NCI-H146 treated with DMSO at 0.1 percent for 48 hours (cell line): ENCODE data around the gene YARS2.

Experiments
- DNase-seq: peaks from one replicate; lab custom pipeline; 2025; ENCODE audit not compliant: unreplicated experiment; lab: John Stamatoyannopoulos, UW

YARS2 gene

DNA sequence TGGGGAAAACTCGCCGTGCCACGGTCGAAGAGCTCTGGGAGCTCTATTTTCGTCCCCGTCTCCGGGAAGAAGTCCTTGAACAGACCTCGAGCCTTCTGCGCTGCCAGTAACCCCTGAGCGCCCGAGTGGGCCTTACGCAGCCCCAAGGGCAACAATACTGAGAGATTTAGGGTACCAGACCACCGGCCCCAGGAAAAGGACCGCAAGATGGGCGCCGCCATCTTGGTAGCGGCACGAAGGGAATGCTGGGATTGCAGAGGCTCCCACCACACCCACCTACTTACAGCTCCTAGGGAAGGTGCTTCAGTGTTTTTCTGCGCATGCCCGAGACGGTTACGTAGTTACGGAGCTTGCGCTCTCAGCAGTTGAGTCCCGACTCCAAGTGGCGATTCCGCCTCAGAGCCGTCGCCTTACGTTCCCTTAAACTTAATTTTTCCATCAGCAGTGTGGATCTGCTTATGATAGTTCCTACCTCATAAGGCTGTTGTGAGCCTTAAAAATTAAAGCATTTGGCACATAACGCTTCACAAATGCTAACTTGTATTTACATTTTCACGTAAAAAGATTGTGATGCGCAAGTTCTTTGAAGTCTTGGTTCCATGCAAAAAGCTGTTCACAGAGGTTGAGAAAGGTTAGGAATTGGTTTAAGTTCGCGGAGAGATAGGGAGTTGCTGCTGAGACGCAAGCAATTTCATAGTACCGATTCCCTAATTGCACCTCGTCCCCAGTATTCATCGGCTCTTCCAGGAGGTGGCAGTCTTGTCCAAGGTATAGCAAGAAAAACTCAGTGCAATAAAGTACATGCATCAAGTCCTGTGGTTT is at the start of gene YARS2:
Gene YARS2, minus strand, starts transcription at position 244 of the 822 bp plus-strand sequence. Its CDS starts 23 bp downstream, at position 221.
- DNase-seq = peak; percentile 98

DNA sequence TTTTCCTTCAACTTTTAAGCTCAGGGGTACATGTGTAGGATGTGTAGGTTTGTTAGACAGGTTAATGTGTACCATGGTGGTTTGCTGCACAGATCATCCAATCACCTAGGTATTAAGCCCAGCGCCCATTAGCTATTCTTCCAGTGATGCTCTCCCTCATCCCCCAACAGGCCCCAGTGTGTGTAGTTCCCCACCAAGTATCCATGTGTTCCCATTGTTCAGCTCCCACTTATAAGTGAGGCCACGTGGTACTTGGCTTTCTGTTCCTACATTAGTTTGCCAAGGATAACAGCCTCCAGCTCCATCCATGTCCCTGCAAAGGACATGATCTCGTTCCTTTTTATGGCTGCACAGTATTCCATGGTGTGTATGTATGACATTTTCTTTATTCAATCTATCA is 48.6 kb upstream of the YARS2 start:
- no peak for DNase-seq

DNA sequence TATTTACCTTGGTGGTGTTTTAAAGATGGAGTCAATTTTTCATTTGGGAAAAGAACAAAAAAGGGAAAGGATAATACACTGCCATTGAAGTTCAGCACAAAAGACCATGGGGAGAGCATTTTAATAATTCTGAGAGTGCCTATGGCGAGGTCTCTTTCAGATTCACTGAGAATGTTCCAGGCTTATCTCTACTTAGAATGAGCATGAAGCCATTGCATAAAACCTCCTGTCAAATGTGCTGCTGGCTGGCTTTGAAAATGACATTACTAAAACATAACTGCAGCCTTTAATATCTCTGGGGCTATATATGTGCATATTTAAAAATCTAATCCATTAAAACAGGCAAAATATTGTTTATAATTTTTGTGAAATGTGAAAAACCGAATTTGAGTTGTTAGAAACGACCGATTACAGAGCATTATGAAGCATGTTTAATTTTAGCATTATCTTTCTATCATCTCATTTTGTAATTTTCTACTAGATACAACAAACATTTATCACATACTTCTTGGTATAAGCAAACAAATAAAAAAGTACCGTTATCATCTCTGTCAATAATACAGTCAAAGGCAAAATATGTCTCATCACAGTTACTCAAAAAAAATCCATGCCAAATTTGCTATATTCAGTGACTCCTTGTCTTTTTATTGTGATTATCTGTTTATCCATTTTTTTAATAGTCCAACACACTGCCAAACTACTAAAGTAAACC is 45.7 kb upstream of the YARS2 start:
- DNase-seq = no peak

DNA sequence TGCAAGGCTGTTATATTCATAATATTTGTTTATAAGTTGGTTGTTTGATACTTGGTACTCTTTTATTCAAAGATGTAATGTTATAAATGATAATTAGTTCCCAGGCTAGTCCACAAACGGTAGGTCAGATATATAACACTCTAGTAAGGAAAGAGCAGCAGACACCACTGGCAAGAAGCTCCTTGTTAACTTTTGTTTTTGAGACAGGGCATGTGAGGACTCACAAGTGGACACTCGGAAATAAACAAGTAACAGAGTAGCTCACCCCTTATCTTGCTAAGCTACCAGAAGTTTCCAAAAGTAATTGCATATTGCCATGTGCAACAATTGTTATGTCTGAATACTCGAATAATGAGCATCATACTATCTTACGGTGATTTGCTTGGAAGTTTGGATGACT is 38.6 kb upstream of the YARS2 start:
- DNase-seq = no peak

DNA sequence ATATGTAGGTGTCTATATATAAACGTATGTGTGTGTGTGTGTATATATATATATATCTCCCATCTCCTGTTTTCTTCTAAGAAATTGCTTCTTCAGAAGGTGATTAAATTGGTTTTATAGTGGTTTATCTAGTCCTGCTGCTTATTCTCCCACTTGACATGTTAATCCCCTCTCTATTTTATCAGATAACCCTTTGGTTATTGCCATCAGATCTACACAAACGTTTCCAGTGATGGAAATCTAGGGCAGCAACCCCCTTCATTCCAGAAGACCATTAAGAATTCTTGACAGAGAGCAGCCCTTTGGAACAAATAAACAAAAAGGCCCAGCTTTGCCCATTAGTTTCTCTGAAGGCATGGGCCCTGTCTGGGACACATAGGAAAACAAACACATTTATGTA is 34.2 kb upstream of the YARS2 start:
- DNase-seq = no peak

DNA sequence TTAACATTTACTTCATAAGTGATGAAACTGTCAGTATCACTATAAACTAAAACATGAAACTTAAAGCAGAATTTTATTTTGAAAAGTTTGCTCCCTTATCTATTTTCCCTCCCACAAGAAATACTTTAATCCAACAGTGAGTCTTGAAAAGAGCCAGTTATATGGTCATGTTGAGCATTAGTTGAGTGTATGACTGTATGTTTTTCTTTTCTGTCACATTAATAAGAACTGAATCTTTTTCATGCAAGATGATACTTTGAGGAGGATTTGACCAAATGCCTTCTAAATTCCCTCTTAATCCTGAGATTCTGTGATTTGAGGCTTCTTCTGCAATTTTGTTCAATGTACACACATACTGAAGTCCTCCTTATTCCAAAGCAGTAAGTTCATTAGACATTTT is 33.7 kb upstream of the YARS2 start:
- DNase-seq = no peak

DNA sequence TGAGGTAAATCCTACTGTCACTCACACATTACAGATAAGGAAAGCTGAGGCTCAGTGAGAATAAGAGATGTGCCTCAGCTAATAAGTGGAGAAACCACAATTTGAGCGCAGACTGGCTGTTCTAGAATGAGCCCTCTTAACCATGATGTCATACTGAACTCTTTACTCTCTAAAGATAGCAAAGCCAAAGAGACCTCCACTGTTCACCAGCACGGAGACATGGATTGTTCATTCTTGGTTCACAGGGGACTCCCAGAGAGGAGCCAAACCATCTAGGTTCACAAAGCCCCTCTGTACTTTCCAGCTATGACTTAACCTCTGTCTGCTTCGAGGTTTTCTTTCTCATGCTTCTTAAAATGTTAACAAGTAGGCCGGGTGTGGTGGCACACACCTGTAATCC is 32.7 kb upstream of the YARS2 start:
- no peak for DNase-seq

DNA sequence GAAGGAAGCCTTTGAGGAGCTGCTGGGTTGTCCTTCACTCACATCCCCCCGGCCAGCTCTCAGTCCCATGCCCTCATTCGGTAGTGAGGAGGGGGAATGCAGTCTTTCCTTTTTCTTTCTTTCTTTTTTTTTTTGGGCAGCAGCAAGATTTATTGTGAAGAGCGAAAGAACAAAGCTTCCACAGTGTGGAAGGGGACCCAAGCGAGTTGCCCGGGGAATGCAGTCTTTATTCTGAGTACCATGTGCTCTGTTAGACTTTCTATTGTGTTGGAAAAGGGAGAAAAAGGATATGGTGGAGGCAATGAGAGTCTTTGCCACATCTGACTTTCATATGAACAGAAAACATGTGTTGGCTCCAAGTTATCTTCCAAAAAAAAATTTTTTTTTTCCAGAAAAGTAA is 29.9 kb upstream of the YARS2 start:
- DNase-seq = no peak

DNA sequence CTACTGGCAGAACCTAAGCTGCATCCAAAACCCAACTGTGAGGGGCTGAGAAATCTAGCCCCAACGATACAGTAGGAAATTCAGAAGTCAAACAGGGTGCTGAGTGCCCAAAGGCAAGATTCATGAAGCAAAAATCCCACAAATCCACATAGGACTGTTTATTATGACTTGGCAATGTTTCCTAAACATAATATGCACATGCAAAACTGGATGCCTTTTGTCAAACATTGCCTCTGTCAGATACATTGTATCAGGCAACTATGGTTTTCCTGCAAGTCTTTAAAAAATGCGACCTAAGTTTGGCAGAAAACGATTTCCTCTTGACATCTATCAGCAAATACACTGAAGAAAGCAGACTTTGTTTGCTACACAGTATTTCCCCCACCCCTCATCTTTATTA is 27.3 kb upstream of the YARS2 start:
- no peak for DNase-seq

DNA sequence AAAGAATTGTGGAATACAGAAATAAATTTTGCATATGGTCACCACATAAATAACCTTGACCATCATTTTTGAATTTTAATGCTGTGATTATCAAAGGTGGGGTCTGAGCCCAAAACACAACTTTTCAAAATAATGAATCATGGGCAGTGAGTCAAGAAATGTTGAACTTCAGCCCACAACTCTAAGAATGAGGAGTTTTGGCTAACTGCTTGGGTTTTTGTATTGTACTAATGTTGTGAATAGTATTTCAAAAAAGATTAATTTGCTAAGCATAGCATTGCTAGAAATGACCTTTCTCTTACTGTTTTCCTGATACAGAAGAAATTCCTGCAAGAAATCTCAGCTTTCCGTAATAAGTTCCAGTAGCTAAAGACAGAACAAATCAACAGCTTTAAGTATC is 24.4 kb upstream of the YARS2 start:
- DNase-seq = no peak

DNA sequence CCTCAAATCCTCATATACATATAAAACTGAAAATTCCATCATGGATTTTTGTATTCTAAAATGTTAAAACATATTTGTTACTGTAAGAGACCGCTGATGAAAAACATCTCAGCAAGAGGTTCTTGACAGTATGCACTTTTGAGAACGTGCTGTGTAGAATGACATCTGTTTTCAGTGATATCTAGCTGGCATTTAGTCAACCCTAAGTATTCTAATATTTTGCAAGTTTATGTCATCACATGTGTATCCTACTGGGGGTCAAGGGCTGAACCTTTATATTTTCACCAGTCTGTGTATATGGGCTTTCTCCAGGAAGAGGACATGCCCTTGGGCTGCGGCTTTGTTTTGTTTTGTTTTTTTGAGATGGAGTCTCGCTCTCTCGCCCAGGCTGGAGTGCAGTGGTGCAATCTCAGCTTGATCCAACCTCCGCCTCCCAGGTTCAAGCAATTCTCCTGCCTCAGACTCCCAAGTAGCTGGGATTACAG is 22.0 kb upstream of the YARS2 start:
- no peak for DNase-seq

DNA sequence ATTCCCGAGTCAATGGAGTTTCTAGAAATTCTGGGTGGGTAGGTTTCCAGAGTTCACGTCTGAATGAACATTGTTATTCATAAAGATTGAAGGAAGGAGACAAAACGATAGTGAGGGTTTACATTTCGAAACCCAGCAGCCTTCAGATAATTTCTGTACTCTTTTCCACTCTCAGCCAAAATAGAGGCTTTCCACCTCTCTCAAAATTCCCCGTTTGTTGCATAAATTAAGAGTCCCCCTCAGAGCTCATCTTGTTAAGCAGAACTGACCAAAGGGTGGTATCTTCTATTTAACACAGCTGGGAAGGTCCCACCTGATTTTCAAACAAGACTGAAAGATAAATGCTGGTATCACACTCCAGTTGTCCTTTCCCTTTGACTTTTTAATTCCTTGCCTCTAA is 21.5 kb upstream of the YARS2 start:
- DNase-seq = no peak

DNA sequence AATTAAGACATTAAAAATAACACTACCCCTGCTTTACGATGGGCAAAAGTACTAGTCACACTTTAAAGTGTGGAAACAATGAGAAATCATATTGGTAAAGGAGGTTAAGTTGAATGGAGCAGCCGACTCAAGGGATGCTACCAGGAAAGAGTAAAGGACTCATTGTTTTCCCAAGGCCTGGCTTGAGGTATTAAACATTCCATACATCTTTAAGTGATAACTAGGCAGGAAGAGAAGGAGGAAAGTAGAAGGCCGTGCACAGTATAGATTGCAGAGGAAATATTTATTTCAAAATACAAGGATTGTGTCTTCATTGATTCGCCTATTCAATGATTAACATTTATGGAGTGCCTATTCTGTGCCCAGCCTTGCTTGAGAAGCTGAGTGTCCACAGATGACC is 20.6 kb upstream of the YARS2 start:
- no peak for DNase-seq

DNA sequence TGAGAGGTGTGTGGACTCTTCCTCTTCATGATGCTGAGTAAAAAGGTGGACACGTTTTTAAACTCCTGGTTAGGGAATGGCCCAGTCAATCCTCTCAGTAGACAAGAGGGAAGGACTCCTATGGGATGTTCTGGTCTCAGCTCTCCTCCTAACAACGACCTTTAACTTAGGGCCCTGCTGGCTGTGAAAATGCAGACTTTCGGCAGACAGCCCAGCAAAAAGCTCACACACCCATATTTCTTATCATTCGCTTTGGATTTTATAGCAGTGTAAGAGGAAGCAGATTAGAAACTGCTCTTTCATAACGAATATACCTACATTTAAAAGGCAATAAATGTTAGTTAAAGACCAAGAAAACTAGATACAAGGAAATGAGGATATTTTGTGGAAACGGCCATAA is 18.0 kb upstream of the YARS2 start:
- no peak for DNase-seq

DNA sequence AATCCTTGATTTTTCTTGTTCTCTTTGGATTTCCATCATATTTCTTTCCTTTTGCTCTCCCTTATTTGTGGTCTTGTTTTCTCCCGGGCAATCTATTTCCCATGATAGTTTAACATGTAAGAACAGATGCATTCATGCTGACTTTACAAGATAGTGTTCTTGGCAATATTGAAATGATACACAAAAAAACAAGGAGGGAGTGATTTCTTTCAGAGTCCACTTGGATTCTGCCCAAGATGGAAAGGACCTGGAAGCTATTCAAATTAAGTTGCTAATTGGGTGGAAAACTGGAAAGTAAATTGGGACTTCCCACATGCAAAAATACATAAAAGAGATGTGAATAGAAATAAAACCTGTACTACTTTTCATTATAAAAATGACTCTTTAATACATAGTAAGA is 14.4 kb upstream of the YARS2 start:
- no peak for DNase-seq

DNA sequence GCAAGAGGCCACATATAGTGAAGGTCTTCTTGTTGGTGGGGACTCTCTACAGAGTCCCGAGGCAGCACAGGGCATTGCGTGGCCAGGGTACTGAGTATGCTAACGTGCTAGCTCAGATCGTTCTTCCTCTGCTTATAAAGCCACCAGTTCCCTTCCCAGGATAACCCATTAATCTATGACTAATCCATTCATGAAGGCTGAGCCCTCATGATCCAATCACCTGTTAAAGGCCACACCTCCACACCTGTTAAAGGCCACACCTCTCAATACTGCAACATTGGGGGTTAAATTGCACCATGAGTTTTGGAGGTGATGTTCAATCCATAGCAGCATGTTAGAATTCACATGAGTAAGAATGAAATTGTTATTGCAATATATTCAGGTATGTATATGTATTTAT is 12.8 kb upstream of the YARS2 start:
- no peak for DNase-seq

DNA sequence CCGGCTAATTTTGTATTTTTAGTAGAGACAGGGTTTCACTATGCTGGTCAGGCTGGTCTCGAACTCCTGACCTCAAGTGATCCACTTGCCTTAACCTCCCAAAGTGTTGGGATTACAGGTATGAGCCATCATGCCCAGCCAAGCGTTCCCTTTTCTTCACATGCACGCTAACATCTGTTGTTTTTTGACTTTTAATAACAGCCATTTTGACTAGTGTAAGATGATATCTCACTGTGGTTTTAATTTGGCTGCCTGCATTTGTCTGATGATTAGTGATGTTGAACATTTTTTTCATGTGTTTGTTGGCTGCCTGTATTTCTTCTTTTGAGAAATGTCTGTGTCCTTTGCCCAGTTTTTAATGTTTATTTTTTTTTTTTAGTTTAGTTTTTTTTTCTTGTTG is 10.2 kb upstream of the YARS2 start:
- peak; percentile 6 for DNase-seq

DNA sequence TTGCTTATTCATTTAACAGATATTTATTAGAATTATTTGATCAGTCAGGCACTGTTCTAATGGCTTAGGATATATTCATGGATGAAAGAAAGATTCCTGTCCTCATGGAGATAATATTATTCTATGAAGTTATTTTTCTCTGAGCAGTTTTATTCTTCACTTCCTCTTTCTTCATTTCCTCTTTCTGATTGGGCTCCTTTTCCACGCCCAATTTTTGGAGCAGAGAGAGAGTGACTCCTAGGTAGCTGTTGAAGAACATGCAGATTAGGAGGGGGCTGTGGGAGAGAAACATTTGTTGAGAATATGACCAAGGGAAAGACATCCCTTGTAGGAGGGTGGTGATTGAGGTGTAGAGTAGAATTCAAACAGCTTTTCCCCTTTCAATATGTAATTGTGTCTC is 6.0 kb upstream of the YARS2 start:
- DNase-seq = no peak

DNA sequence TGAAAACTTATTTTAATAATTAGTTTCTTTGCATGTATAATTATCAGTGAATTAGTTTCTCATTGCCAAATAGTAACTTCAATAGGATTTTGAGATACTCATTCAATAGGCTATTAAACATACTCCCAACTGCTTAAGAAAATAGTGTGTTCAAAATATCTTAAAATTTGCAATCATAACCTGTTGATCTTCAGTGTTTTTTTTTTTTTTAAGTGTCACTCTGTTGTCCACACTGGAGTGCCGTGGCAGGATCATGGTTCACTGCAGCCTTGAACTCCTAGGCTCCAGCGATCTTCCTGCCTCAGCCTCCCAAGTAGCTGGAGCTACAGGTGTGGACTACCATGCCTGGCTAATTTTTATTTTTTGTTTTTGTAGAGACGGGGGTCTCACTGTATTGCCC is 1.5 kb upstream of the YARS2 start:
- DNase-seq = no peak

DNA sequence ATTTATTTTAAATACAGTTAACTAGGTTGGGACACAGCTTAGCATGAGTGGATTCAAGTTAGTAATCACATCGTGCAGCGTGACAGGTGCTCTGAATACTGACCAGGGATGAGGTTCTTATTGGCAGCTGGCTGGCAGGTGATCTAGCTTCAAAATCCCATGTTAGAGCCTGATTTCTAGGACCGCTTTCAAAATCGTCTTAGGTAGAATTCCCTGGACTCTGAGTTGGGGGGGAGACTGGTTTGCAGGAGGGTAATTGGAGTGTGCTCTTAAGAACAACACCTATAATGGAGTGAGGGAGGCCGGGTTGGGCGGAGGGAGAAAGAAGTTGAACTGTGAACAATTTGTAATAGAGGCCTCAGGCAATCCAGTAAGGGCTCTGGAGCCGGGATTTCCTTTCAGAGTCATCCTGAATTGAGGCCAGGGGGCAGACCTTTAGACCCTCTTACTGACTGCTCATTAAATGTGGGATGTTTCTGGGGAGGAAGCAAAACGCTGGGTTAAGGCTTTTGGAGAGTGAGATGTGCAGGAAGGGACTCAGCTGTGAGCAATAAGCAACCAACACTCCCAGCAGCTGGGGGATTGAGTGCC is 874 bp upstream of the YARS2 start:
- peak; percentile 65 for DNase-seq

DNA sequence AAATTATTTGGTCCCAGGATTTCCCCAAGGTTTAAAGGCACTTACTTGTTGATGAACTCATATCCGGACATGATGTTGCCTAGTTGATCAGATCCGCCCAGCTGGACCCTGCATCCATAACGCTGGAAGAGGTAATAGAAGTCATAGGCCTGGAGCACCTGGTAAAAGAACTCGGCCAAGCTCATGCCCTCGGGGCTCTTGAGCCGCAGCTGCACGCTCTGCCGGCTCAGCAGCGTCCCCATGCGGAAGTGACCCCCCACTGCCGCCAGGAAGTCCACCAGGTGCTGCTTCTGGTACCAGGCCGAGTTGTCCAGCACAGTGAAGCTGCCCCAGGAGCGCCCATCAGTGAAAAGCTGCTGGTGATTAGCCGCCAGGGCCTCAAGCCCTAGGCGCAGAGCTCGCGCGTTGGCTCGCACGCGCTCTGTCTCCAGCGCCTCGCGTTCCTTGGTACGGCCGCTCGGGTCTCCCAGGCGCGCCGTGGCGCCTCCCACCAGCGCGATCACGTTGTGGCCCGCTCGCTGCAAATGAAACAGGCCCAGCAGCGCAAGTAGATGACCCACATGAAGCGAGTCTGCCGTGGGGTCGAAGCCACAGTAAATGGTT is 545 bp downstream of the YARS2 start:
- DNase-seq = peak; percentile 91

DNA sequence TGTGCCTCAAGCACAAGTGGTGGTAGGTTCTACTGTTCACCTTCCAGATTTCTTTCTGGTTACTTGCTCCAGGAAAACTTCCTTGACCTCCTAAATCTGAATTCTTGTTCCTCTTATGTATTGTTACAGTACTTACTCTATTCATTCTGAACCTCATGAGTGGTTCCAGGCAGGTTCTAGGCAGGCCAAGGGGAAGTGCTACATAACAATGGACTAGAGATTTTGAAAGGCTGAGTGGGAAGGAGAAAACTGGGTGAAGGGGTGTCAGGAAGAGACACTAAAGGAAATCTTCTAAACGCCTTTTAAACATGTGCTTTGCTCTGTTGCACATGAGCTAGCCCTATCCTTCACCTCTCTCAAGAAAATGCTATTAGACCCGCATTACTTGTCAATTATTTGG is 1.6 kb downstream of the YARS2 start:
- no peak for DNase-seq
